CD4-positive, alpha-beta T cell (primary cell): ENCODE results near the gene BCL2L11. TPM values are rescaled to one million over a fixed set of nuclear protein-coding genes. Genes with fewer than 3 reads are reported as not detected.

Experiments used
- ATAC-seq: fragments of 200-7000 bp; cut with Tn5 transposase; one replicate; pipeline ENCODE4 v1.10.0; 2022; ENCODE audit warnings: mild to moderate bottlenecking; ENCODE audit not compliant: poor library complexity
- CTCF ChIA-PET: fragments of 350-600 bp; sonication (Branson Sonifier 250); formaldehyde crosslinking; loops from one replicate; lab custom pipeline; 2021; ENCODE audit warnings: antibody characterized with exemption, inconsistent platforms; lab: Charles Lee
- POLR2A ChIA-PET: fragments of 350-600 bp; sonication (Branson Sonifier 250); formaldehyde crosslinking; loops from one replicate; lab custom pipeline; 2021; ENCODE audit warnings: antibody characterized with exemption, inconsistent platforms; lab: Charles Lee
- DNase-seq, 14 experiments: peaks; one replicate each; pipeline ENCODE4 v3.0.0-alpha.2; 2013 to 2020; ENCODE audit warnings: mixed read lengths in 2 of 14
- H3K27ac ChIP-seq, 2 donors: one replicate each; pipeline versions ENCODE4 v1.5.1 to v1.7.0; 2013; ENCODE audit warnings: low read length in 2 of 2, low read depth in 1 of 2, mild to moderate bottlenecking in 1 of 2
- H3K27me3 ChIP-seq, 2 experiments: 1 replicate in 1 of 2; 2 replicates in 1 of 2; pipeline versions ENCODE4 v1.6.1 to v1.7.0; 2013; ENCODE audit warnings: low read length in 2 of 2, control low read depth in 1 of 2, mild to moderate bottlenecking in 1 of 2, moderate library complexity in 1 of 2; ENCODE audit not compliant: insufficient read depth in 2 of 2, control insufficient read depth in 1 of 2
- H3K36me3 ChIP-seq: one replicate; pipeline ENCODE4 v1.6.1; 2013; ENCODE audit warnings: low read length, control low read depth; ENCODE audit not compliant: insufficient read depth
- H3K4me1 ChIP-seq: one replicate; pipeline ENCODE4 v1.6.1; 2013; ENCODE audit warnings: low read length, control low read depth; ENCODE audit not compliant: insufficient read depth
- H3K4me3 ChIP-seq: one replicate; pipeline ENCODE4 v1.5.1; 2013; ENCODE audit warnings: mild to moderate bottlenecking, low read length, moderate library complexity
- H3K9me3 ChIP-seq, 2 experiments: 1 replicate in 1 of 2; 2 replicates in 1 of 2; pipeline versions ENCODE4 v1.6.1 to v1.7.0; 2013; ENCODE audit warnings: low read length in 2 of 2, mild to moderate bottlenecking in 2 of 2, control low read depth in 1 of 2, moderate library complexity in 1 of 2; ENCODE audit not compliant: control insufficient read depth in 1 of 2, insufficient read depth in 1 of 2
- H3K27ac Mint-ChIP-seq: one replicate; pipeline ENCODE4 v1.8.0; 2020; ENCODE audit warnings: mixed read lengths
- H3K27me3 Mint-ChIP-seq: one replicate; pipeline ENCODE4 v1.8.0; 2021; ENCODE audit warnings: mixed read lengths
- H3K36me3 Mint-ChIP-seq: one replicate; pipeline ENCODE4 v1.8.0; 2021; ENCODE audit warnings: low read depth, mixed read lengths
- H3K4me1 Mint-ChIP-seq: one replicate; pipeline ENCODE4 v1.8.0; 2021; ENCODE audit warnings: low read depth, mixed read lengths
- H3K4me3 Mint-ChIP-seq: one replicate; pipeline ENCODE4 v1.8.0; 2020; ENCODE audit warnings: mild to moderate bottlenecking, mixed read lengths
- H3K9me3 Mint-ChIP-seq: one replicate; pipeline ENCODE4 v1.8.0; 2020; ENCODE audit warnings: mixed read lengths
- CTCF ChIP-seq: fragments of 200-600 bp; IDR thresholded peaks from one replicate; pipeline ENCODE4 v1.8.0; 2022; ENCODE audit warnings: antibody characterized with exemption, mild to moderate bottlenecking
- intact Hi-C, 2 experiments: fragments of 100-400 bp; cut with DNase I in 1 of 2; cut with micrococcal nuclease in 1 of 2; formaldehyde crosslinking; loops; one replicate each; pipeline versions ENCODE4 v1.15.1 to v1.9.0; 2023 to 2025; cut with DNase I, micrococcal nuclease
- total RNA-seq, 174 experiments: library from RNA in 2 of 174; stranded (reverse) in 2 of 174; gene quantifications; one replicate each; pipeline ENCODE4 v1.2.3 and lab custom pipeline; 2021 to 2026

Gene BCL2L11
- total RNA-seq, 2 experiments from 2014 or later: 48.6 to 50.1 TPM

GRCh38 chr2:111145103-111145760 lies 24.5 kb downstream of the BCL2L11 start:
- DNase-seq (no peak), ATAC-seq (no peak)
- no peak for TF ChIP-seq CTCF
- Mint-ChIP-seq H3K27ac (no peak overlapping the region), H3K4me1 (peaks cover 9% of the 10 kb centered on the region), H3K36me3 (peaks cover 37% of the 10 kb centered on the region), H3K27me3 (no peaks in the 10 kb centered on the region), H3K4me3 (no peak overlapping the region), H3K9me3 (no peaks in the 10 kb centered on the region)
- CTCF ChIA-PET: no interaction called here
- intact Hi-C loops: no loop called here
- Histone ChIP-seq H3K27me3 (no peaks in the 10 kb centered on the region), H3K36me3 (peaks cover 3% of the 10 kb centered on the region), H3K27ac (no peak overlapping the region), H3K4me1 (no peaks in the 10 kb centered on the region), H3K9me3 (no peaks in the 10 kb centered on the region), H3K4me3 (no peak overlapping the region)
- POLR2A ChIA-PET: no interaction called here

GRCh38 chr2:111145951-111146350 lies 25.2 kb downstream of the BCL2L11 start:
- no peaks in the 10 kb centered on the region for H3K9me3 Mint-ChIP-seq
- H3K27me3 Mint-ChIP-seq: no peaks in the 10 kb centered on the region
- intact Hi-C loops: no loop called here
- ATAC-seq (no peak), DNase-seq (no peak)
- H3K27ac Mint-ChIP-seq: no peak overlapping the region
- H3K4me3 ChIP-seq: no peak overlapping the region
- no peak for TF ChIP-seq CTCF
- H3K9me3 ChIP-seq: no peaks in the 10 kb centered on the region
- CTCF ChIA-PET: no interaction called here
- peaks cover 9% of the 10 kb centered on the region for H3K4me1 Mint-ChIP-seq
- no peaks in the 10 kb centered on the region for H3K27me3 ChIP-seq
- H3K4me3 Mint-ChIP-seq: no peak overlapping the region
- no peaks in the 10 kb centered on the region for H3K36me3 ChIP-seq
- POLR2A ChIA-PET: no interaction called here
- H3K27ac ChIP-seq: no peak overlapping the region
- H3K36me3 Mint-ChIP-seq: peaks cover 36% of the 10 kb centered on the region
- H3K4me1 ChIP-seq: no peaks in the 10 kb centered on the region

GRCh38 chr2:111148225-111148873 lies 27.6 kb downstream of the BCL2L11 start:
- H3K27me3 ChIP-seq: no peaks in the 10 kb centered on the region
- Mint-ChIP-seq H3K9me3 (no peaks in the 10 kb centered on the region), H3K4me3 (no peak overlapping the region), H3K4me1 (no peaks in the 10 kb centered on the region), H3K27ac (no peak overlapping the region), H3K36me3 (peaks cover 40% of the 10 kb centered on the region), H3K27me3 (no peaks in the 10 kb centered on the region)
- intact Hi-C loops: no loop called here
- H3K4me1 ChIP-seq: no peaks in the 10 kb centered on the region
- CTCF ChIA-PET: interaction anchor here (0.8 kb wide), 1 partner anchor 20 kb away, joined by 3 read pairs; no protein-coding TSS in a partner anchor
- peaks cover 13% of the 10 kb centered on the region for H3K36me3 ChIP-seq
- H3K27ac ChIP-seq: no peak overlapping the region
- no peak for TF ChIP-seq CTCF
- no peak for DNase-seq
- ATAC-seq: no peak
- H3K4me3 ChIP-seq: no peak overlapping the region
- no peaks in the 10 kb centered on the region for H3K9me3 ChIP-seq
- POLR2A ChIA-PET: interaction anchor here (0.6 kb wide), 1 partner anchor 15 kb away, joined by 3 read pairs; no protein-coding TSS in a partner anchor
